Fibroblast of lung (primary cell): Measurements from ENCODE around the gene TRIM5. TPM values are rescaled to one million over a fixed set of nuclear protein-coding genes. Genes with fewer than 3 reads are reported as not detected.

ENCODE experiments used
- DNase-seq, 2 donors: peaks; one replicate each; pipeline versions ENCODE4 v3.0.0 to v3.0.0-alpha.2; 2010; ENCODE audit warnings: low read depth in 2 of 2
- H2AFZ ChIP-seq: 2 replicates; pipeline ENCODE4 v1.5.1; 2012; ENCODE audit warnings: low read length, control low read depth, inconsistent platforms
- H3K27ac ChIP-seq: 2 replicates; pipeline ENCODE4 v1.5.1; 2011; ENCODE audit warnings: low read length, control low read depth; ENCODE audit not compliant: insufficient read depth
- H3K27me3 ChIP-seq: 2 replicates; pipeline ENCODE4 v1.5.1; 2011; ENCODE audit warnings: mild to moderate bottlenecking, low read length; ENCODE audit not compliant: control insufficient read depth, insufficient read depth
- H3K36me3 ChIP-seq: 2 replicates; pipeline ENCODE4 v1.5.1; 2011; ENCODE audit warnings: low read length; ENCODE audit not compliant: control insufficient read depth, insufficient read depth
- H3K4me1 ChIP-seq: 2 replicates; pipeline ENCODE4 v1.5.1; 2011; ENCODE audit warnings: low read length; ENCODE audit not compliant: control insufficient read depth, insufficient read depth; ENCODE audit errors: extremely low read depth
- H3K4me2 ChIP-seq: 2 replicates; pipeline ENCODE4 v1.5.1; 2011; ENCODE audit warnings: low read length, control low read depth; ENCODE audit not compliant: insufficient read depth; ENCODE audit errors: extremely low read depth
- H3K4me3 ChIP-seq, 4 experiments: fragments of 200-600 bp in 1 of 4; sonication (generic) in 1 of 4; replicated peaks in 1 of 4; 2 replicates each; pipeline ENCODE4 v1.5.1; 2011 to 2016; ENCODE audit warnings: low read length in 4 of 4, low read depth in 3 of 4, mild to moderate bottlenecking in 3 of 4, control low read depth in 2 of 4, inconsistent platforms in 1 of 4, mixed read lengths in 1 of 4; ENCODE audit not compliant: insufficient read depth in 1 of 4; ENCODE audit errors: control extremely low read depth in 1 of 4
- H3K79me2 ChIP-seq: 2 replicates; pipeline ENCODE4 v1.5.1; 2012; ENCODE audit warnings: mild to moderate bottlenecking, low read length, inconsistent platforms; ENCODE audit not compliant: control insufficient read depth, insufficient read depth
- H3K9ac ChIP-seq: 2 replicates; pipeline ENCODE4 v1.5.1; 2011; ENCODE audit warnings: mild to moderate bottlenecking, low read length, control low read depth; ENCODE audit not compliant: insufficient read depth
- H3K9me3 ChIP-seq: 2 replicates; pipeline ENCODE4 v1.5.1; 2012; ENCODE audit warnings: low read depth, low read length; ENCODE audit not compliant: control insufficient read depth, insufficient read depth
- H4K20me1 ChIP-seq: 2 replicates; pipeline ENCODE4 v1.5.1; 2011; ENCODE audit warnings: low read length; ENCODE audit not compliant: control insufficient read depth, insufficient read depth; ENCODE audit errors: extremely low read depth
- EZH2 ChIP-seq: IDR thresholded peaks from 2 replicates; pipeline ENCODE4 v1.5.1; 2012; ENCODE audit warnings: low read length, control low read depth, mild to moderate bottlenecking; ENCODE audit errors: missing control alignments
- polyA plus RNA-seq, 2 donors: library from polyadenylated mRNA; depleted of rRNA in 1 of 2; stranded (reverse) in 1 of 2; unstranded in 1 of 2; fragments of >200 nt; gene quantifications; 2 replicates each; pipeline ENCODE4 v1.2.1, GENCODE V29; 2011 to 2012; ENCODE audit warnings: missing spikeins in 1 of 2
- total RNA-seq: library from RNA; depleted of rRNA; stranded (reverse); fragments of >200 nt; gene quantifications from 2 replicates; pipeline ENCODE4 v1.2.1, GENCODE V29; 2014
- TF ChIP-seq, protein P1 (sequence below), 2 donors: IDR thresholded peaks in 1 of 2; conservative IDR thresholded peaks in 1 of 2; 1 replicate in 1 of 2; 2 replicates in 1 of 2; pipeline ENCODE4 v1.5.1; 2011 to 2012; ENCODE audit warnings: low read length in 2 of 2, control low read depth in 1 of 2, inconsistent platforms in 1 of 2, low read depth in 1 of 2, mild to moderate bottlenecking in 1 of 2

Gene TRIM5
- total and polyA plus RNA-seq, 2 donors (not counting 1 experiment from before 2014, with no cell fraction given): 26.8 to 47.9 TPM

DNA sequence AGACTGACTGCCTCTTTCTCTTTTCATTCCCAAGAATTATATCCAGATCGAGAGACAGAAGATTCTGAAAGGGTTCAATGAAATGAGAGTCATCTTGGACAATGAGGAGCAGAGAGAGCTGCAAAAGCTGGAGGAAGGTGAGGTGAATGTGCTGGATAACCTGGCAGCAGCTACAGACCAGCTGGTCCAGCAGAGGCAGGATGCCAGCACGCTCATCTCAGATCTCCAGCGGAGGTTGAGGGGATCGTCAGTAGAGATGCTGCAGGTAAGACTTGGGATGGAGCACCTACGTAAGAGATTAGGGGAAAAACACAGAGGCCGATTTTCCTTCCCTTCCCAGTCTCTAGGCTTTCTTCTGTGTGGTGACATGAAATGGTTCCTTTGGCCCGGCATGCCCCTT lies 13.4 kb upstream of the TRIM5 start:
- H3K27me3 ChIP-seq: no peaks in the 10 kb centered on the region
- H4K20me1 ChIP-seq: no peaks in the 10 kb centered on the region
- H3K36me3 ChIP-seq: peaks cover 8% of the 10 kb centered on the region
- H3K27ac ChIP-seq: no peak overlapping the region
- no peak overlapping the region for H3K9ac ChIP-seq
- H3K4me3 ChIP-seq: no peak overlapping the region
- H3K9me3 ChIP-seq: no peaks in the 10 kb centered on the region
- no peaks in the 10 kb centered on the region for H3K79me2 ChIP-seq
- H2AFZ ChIP-seq: no peak overlapping the region
- no peak for DNase-seq
- no peak overlapping the region for H3K4me2 ChIP-seq
- TF ChIP-seq, protein P1, sequence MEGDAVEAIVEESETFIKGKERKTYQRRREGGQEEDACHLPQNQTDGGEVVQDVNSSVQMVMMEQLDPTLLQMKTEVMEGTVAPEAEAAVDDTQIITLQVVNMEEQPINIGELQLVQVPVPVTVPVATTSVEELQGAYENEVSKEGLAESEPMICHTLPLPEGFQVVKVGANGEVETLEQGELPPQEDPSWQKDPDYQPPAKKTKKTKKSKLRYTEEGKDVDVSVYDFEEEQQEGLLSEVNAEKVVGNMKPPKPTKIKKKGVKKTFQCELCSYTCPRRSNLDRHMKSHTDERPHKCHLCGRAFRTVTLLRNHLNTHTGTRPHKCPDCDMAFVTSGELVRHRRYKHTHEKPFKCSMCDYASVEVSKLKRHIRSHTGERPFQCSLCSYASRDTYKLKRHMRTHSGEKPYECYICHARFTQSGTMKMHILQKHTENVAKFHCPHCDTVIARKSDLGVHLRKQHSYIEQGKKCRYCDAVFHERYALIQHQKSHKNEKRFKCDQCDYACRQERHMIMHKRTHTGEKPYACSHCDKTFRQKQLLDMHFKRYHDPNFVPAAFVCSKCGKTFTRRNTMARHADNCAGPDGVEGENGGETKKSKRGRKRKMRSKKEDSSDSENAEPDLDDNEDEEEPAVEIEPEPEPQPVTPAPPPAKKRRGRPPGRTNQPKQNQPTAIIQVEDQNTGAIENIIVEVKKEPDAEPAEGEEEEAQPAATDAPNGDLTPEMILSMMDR (conservative IDR thresholded peaks at IDR 0.05 in 1 of 2, IDR thresholded peaks at IDR 0.05 in 1 of 2; ENCODE audit: low read depth in 1 of 2, low read length in 2 of 2): no peak
- no peak for TF ChIP-seq EZH2
- no peaks in the 10 kb centered on the region for H3K4me1 ChIP-seq

DNA sequence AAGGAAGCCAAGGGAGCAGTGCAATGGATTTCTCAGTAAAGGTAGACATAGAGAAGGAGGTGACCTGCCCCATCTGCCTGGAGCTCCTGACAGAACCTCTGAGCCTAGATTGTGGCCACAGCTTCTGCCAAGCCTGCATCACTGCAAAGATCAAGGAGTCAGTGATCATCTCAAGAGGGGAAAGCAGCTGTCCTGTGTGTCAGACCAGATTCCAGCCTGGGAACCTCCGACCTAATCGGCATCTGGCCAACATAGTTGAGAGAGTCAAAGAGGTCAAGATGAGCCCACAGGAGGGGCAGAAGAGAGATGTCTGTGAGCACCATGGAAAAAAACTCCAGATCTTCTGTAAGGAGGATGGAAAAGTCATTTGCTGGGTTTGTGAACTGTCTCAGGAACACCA lies 11.3 kb upstream of the TRIM5 start:
- no peak overlapping the region for H2AFZ ChIP-seq
- no peak overlapping the region for H3K4me3 ChIP-seq
- no peaks in the 10 kb centered on the region for H4K20me1 ChIP-seq
- H3K36me3 ChIP-seq: peaks cover 7% of the 10 kb centered on the region
- TF ChIP-seq, protein P1 (conservative IDR thresholded peaks at IDR 0.05 in 1 of 2, IDR thresholded peaks at IDR 0.05 in 1 of 2; ENCODE audit: low read depth in 1 of 2, low read length in 2 of 2): no peak
- no peak for TF ChIP-seq EZH2
- no peak for DNase-seq
- H3K9me3 ChIP-seq: no peaks in the 10 kb centered on the region
- H3K9ac ChIP-seq: no peak overlapping the region
- no peaks in the 10 kb centered on the region for H3K27me3 ChIP-seq
- H3K79me2 ChIP-seq: peaks cover 5% of the 10 kb centered on the region
- peaks cover 4% of the 10 kb centered on the region for H3K4me1 ChIP-seq
- no peak overlapping the region for H3K27ac ChIP-seq
- H3K4me2 ChIP-seq: no peak overlapping the region

DNA sequence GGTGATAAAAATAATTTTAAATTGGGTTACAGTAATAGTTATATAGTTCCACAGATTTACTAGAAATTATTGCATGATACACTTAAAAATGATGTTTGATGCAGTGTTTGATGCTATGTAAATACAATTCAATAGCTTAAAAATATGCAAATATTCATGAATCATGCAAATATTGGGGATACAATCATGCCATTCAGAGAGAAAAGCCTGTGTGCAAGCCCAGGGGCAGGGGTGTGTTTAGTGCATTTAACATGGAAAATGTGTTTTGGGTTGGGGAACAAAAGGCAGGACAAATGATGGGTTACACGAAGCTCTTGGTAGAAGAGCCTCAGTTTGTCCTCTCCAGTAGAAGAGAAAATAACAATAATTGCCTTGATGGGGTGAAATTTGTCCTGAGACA lies 10.7 kb upstream of the TRIM5 start:
- H4K20me1 ChIP-seq: no peaks in the 10 kb centered on the region
- peaks cover 4% of the 10 kb centered on the region for H3K4me1 ChIP-seq
- no peaks in the 10 kb centered on the region for H3K27me3 ChIP-seq
- H3K79me2 ChIP-seq: peaks cover 6% of the 10 kb centered on the region
- no peak for DNase-seq
- H3K27ac ChIP-seq: no peak overlapping the region
- TF ChIP-seq, protein P1 (conservative IDR thresholded peaks at IDR 0.05 in 1 of 2, IDR thresholded peaks at IDR 0.05 in 1 of 2; ENCODE audit: low read depth in 1 of 2, low read length in 2 of 2): no peak
- TF ChIP-seq EZH2: no peak
- H2AFZ ChIP-seq: no peak overlapping the region
- no peak overlapping the region for H3K9ac ChIP-seq
- H3K9me3 ChIP-seq: no peaks in the 10 kb centered on the region
- H3K4me2 ChIP-seq: no peak overlapping the region
- H3K36me3 ChIP-seq: peaks cover 7% of the 10 kb centered on the region
- H3K4me3 ChIP-seq: no peak overlapping the region
